Hindlimb muscle (tissue), 1 donor: ENCODE data around the gene APOH. TPM values are rescaled to one million over a fixed set of nuclear protein-coding genes. Genes with fewer than 3 reads are reported as not detected.

Source experiments
- DNase-seq: peaks from one replicate; pipeline ENCODE4 v3.0.0-alpha.2; 2013
- polyA plus RNA-seq: library from polyadenylated mRNA; unstranded; fragments of 120-200 nt; gene quantifications from one replicate; pipeline ENCODE4 v1.2.1, GENCODE V29; 2013; ENCODE audit not compliant: insufficient read length

Gene APOH
- polyA plus RNA-seq, 1 donor: not detected

DNA sequence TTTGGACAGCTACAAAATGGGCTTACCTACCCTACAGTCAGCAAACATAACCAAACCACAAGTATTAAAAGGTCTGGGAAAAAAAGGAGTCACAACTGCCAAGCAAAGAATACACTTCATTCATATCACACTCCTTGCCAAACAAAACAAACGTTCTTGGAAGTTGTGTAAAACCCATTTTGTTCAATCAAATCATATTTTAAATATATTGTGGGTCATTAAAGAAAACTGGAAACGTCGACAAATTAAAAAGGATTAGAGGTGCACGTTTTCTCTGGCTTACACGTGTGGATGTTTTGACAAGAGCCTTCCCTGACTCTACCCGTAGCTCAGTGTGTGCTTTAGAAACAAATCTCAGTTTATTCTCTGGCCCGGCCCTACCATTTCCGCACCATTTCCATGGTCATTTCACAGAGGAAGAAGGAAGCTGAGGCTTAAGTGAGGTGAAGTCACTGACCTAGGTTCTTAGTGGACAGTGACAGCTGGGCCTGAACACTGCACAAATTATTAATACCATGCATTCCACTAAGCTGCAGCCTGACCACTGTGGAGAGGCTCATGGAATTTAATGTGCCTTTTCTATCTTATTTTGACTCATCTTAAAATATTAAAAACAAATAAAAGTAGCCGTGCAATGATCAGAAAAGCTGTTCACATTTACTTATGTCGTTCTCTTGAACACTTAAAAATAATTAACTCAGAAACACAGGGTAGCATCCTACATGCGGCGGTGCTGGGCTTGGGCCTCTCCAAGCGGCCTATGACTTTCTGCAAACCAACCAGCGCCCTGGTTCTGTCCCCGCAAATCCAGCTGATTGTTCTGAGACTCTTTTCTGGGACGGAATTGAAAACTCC, 38.2 kb downstream of the APOH start:
- peak; percentile 22 for DNase-seq

DNA sequence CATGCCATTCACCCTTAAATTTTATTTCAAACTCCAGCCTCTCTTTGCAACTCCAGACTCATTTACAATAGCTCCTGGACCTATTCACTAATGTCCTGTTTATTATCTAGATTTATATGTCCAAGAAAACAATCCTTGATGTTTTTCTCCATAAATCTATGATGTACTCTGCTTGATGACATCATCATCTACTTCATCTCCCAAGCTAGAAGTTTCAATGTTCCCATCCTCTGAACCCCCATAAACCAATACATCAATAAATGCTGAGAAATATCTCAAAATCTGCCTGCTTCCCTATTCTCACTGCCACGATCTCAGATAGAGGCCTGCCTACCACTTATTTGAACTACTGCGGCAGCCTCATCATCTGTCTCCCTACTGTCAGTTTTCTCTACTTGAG, 41.5 kb downstream of the APOH start:
- no peak for DNase-seq

DNA sequence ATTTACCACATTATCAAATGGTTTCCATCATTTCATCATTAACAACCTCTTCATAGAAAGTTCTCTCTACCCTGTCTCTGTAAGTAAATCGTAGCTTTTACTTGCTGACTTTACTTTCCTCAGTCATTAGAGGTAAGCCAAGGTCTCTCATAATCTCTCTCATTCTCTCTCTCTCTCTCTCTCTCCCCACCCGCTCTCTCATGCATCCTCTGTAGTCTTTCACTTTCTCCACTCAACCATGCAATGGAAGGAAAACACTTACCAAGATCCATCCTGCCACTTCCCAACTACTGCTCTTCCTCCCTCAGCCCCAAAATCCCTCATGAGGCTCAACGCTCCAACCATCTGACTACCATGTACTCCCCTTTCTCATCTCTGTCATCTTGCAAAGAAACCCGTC, 43.4 kb downstream of the APOH start:
- no peak for DNase-seq

DNA sequence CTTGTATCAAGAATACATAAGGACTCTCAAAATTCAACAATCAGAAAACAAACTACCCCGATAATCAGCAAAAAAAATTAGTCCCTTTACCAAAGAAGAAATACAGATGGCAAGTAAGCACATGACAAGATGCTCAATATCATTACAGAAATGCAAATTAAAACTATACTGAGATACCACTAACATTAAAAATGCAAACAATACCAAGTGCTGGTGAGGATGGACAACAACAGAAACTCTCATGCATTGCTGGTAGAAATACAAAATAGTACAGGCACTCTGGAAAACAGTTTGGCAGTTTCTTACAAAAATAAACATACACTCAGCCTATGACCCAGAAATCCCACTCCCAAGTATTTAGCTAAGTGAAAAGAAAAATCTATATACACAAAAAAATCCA, 44.8 kb downstream of the APOH start:
- DNase-seq: no peak

DNA sequence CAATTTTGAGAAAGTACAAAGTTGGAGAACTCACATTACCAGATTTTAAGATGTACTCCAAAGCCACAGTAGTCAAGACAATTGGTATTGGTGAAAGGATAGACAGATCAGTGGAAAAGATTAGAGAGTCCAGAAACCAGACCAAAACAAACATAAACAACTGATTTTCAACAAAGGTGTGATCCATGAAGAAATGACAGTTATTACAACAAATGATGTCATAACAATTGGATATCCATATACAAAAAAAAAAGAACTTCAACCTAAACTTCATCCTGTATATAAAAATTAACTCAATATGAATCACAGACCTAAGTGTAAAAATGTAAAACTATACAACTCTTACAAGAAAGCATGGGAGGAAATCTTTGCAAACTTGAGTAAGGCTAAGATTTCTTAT, 45.7 kb downstream of the APOH start:
- no peak for DNase-seq

DNA sequence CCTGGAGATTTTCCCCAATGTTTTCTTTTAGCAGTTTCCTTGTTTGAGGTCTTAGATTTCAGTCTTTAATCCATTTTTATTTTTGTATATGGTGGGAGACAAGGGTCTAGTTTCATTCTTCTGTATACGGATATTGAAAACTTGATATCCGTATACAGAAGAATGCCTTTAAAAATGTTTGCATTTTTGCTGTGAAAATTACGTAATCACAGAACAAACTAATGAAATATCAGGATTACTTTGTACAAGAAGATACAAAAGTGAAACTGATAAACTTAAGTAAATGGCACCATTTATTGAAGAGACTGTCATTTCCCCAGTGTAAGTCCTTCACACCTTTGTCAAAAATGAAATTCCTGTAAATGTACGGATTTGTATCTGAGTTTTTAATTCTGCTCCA, 50.6 kb downstream of the APOH start:
- DNase-seq: no peak

DNA sequence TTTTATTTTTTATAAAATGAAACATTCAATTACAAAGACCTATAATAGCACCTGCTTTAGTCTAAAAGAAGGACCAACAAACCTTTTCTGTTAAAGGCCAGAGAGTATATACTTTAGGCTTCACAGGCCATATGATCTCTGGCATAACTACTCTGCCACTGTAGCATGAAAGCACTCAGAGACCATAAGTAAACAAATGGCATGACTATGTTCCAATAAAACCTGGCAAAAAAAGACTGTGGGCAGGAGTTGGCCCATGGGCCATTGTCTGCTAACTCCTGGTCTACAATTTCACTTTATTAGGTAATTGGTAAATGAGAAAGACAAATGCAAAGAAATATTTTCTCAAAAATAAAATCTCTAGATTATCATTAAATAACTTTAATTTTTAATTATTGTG, 52.2 kb downstream of the APOH start:
- DNase-seq: no peak

- DNase-seq: no peak
Measured at GRCh38 chr17:66175892-66176291, 53.3 kb downstream of the APOH start.

DNA sequence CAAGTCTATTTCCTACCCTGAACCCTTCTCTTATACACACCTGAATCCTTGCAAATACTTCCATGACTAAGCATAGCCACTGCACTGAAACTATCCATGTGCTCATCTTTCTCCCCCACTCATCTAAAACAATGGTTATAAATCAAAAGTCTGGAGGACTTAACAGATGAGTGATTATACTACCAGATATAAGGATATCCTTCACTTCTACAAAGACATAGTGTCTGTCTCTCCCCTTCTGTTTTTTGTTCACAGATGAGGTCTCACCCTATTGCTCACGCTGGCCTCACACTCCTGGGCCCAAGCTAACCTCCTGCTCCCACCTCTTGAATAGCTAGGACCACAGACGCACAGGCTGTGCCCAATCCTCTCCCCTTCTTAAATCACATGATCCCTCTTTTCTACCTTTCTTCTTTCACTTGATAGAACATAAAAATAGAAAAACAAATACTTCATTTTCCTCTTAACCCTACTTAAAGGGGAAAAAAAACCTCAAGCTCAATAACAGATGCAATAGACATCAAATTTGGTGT, 56.5 kb downstream of the APOH start:
- no peak for DNase-seq

GRCh38 chr17:66172144-66172543, 57.1 kb downstream of the APOH start:
- DNase-seq: no peak

GRCh38 chr17:66171692-66172091, 57.5 kb downstream of the APOH start:
- DNase-seq: no peak

GRCh38 chr17:66171172-66171571, 58.0 kb downstream of the APOH start:
- DNase-seq: no peak

- DNase-seq: no peak
Measured at GRCh38 chr17:66169839-66170238, 59.4 kb downstream of the APOH start.

DNA sequence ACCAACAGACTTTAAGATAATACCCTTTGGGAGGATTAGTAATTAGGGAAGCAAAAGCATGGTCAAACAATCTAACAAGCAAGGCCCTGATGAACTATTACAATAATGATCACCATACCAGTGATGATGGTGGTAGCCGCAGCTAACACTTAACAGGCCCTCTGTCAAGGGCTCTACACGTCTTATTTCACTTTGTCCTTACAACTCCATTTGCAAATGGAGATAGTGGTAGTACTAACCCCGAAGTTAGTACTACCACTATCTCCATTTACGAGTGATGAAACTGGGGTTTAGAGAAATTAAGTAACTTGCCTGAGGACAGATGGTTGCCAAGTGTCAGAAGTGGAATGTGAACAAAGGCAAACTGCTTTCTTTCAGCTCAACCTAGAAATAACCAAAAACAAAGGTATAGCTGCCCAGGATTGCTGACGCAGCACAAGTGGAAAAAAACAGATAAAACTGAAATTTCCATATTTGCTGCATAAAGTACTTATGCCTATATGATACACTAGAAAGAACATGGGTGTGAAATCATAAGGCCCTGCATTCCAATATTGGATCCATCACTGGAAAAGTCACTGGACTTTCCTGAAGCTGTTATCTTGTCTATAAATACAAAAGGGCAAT, 61.9 kb downstream of the APOH start:
- DNase-seq: no peak

- DNase-seq: peak; percentile 58
Measured at GRCh38 chr17:66165537-66166123, 63.6 kb downstream of the APOH start.

Other genes with a start within 250 kb of the APOH start
- gene CEP112, start 37.3 kb downstream of the APOH start, polyA plus RNA-seq: 14.8 TPM
- 2.9 TPM for gene PRKCA, start 73.2 kb upstream of the APOH start, polyA plus RNA-seq